PFSK-1 (cell line): Measurements from ENCODE around the gene NFATC3.

Experiments used
- FOXP2 ChIP-seq: optimal IDR thresholded peaks from 2 replicates; pipeline ENCODE3; 2011; ENCODE audit warnings: borderline replicate concordance, control low read depth, inconsistent platforms; ENCODE audit not compliant: insufficient read depth; ENCODE audit errors: extremely low read length, extremely low read depth
- POLR2AphosphoS5 ChIP-seq: IDR thresholded peaks from 2 replicates; pipeline ENCODE4 v1.6.1; 2012; ENCODE audit warnings: low read depth, mild to moderate bottlenecking, control low read depth, low read length, moderate library complexity
- REST ChIP-seq, 2 experiments: IDR thresholded peaks; 2 replicates each; pipeline versions ENCODE4 v1.6.1 to v1.8.0; 2011 to 2012; ENCODE audit warnings: low read depth in 2 of 2, low read length in 2 of 2, control low read depth in 1 of 2, inconsistent platforms in 1 of 2, mild to moderate bottlenecking in 1 of 2, moderate library complexity in 1 of 2; ENCODE audit not compliant: insufficient read depth in 1 of 2
- SIN3A ChIP-seq: IDR thresholded peaks from 2 replicates; pipeline ENCODE4 v1.6.1; 2012; ENCODE audit warnings: mild to moderate bottlenecking, low read length, moderate library complexity, borderline replicate concordance; ENCODE audit not compliant: insufficient read depth
- TAF1 ChIP-seq: IDR thresholded peaks from 2 replicates; pipeline ENCODE4 v1.6.1; 2012; ENCODE audit warnings: low read length, control low read depth, borderline replicate concordance; ENCODE audit not compliant: insufficient read depth

Gene NFATC3

GRCh38 chr16:68246666-68247065, 161.5 kb downstream of the NFATC3 start:
- no peak for TF ChIP-seq REST (IDR thresholded peaks at IDR 0.05; ENCODE audit: insufficient read depth in 1 of 2, low read depth in 2 of 2, low read length in 2 of 2)
- no peak for TF ChIP-seq POLR2AphosphoS5
- no peak for TF ChIP-seq TAF1
- no peak for TF ChIP-seq FOXP2
- no peak for TF ChIP-seq SIN3A

GRCh38 chr16:68247400-68247799, 162.2 kb downstream of the NFATC3 start:
- no peak for TF ChIP-seq SIN3A
- TF ChIP-seq FOXP2: no peak
- TF ChIP-seq TAF1: no peak
- no peak for TF ChIP-seq REST (IDR thresholded peaks at IDR 0.05; ENCODE audit: insufficient read depth in 1 of 2, low read depth in 2 of 2, low read length in 2 of 2)
- TF ChIP-seq POLR2AphosphoS5: no peak

- no peak for TF ChIP-seq SIN3A
- no peak for TF ChIP-seq FOXP2
- no peak for TF ChIP-seq TAF1
- no peak for TF ChIP-seq POLR2AphosphoS5
- no peak for TF ChIP-seq REST (IDR thresholded peaks at IDR 0.05; ENCODE audit: insufficient read depth in 1 of 2, low read depth in 2 of 2, low read length in 2 of 2)
Measured at GRCh38 chr16:68247932-68248331, 162.8 kb downstream of the NFATC3 start.

GRCh38 chr16:68249371-68249770, 164.2 kb downstream of the NFATC3 start:
- TF ChIP-seq POLR2AphosphoS5: no peak
- TF ChIP-seq SIN3A: no peak
- TF ChIP-seq REST (IDR thresholded peaks at IDR 0.05; ENCODE audit: insufficient read depth in 1 of 2, low read depth in 2 of 2, low read length in 2 of 2): no peak
- TF ChIP-seq FOXP2: no peak
- no peak for TF ChIP-seq TAF1

- TF ChIP-seq FOXP2 (no peak), POLR2AphosphoS5 (no peak), SIN3A (no peak), REST (IDR thresholded peaks at IDR 0.05; ENCODE audit: insufficient read depth in 1 of 2, low read depth in 2 of 2, low read length in 2 of 2) (no peak), TAF1 (no peak)
Measured at GRCh38 chr16:68250951-68251350, 165.8 kb downstream of the NFATC3 start.
